Type B pancreatic cell (in vitro differentiated cells): ENCODE measurements around the gene KIF1B. TPM values are rescaled to one million over a fixed set of nuclear protein-coding genes. Genes with fewer than 3 reads are reported as not detected.
A peak's percentile ranks its signal among the peaks of the same experiment; 100 is the strongest.

Experiments used
- DNase-seq: peaks from one replicate; pipeline ENCODE4 v3.0.0; 2021; ENCODE audit warnings: mixed read lengths; ENCODE audit not compliant: unreplicated experiment; ENCODE audit errors: extremely low spot score
- H3K27ac Mint-ChIP-seq: 2 replicates; pipeline ENCODE4 v1.8.0; 2021; ENCODE audit warnings: mild to moderate bottlenecking, mixed read lengths
- H3K27me3 Mint-ChIP-seq: 2 replicates; pipeline ENCODE4 v1.8.0; 2021; ENCODE audit warnings: mixed read lengths
- H3K36me3 Mint-ChIP-seq: 2 replicates; pipeline ENCODE4 v1.8.0; 2021; ENCODE audit warnings: mixed read lengths
- H3K4me1 Mint-ChIP-seq: one replicate; pipeline ENCODE4 v1.8.0; 2021; ENCODE audit warnings: mixed read lengths; ENCODE audit not compliant: unreplicated experiment
- H3K4me3 Mint-ChIP-seq: 2 replicates; pipeline ENCODE4 v1.8.0; 2021; ENCODE audit warnings: mild to moderate bottlenecking, mixed read lengths
- H3K9me3 Mint-ChIP-seq: 2 replicates; pipeline ENCODE4 v1.8.0; 2021; ENCODE audit warnings: mixed read lengths
- CTCF ChIP-seq: fragments of 200-600 bp; sonication (generic); conservative IDR thresholded peaks from 2 replicates; pipeline ENCODE4 v1.5.0; 2021; ENCODE audit warnings: antibody characterized with exemption, mild to moderate bottlenecking
- long read RNA-seq: library from polyadenylated mRNA; unstranded; transcript quantifications from one replicate; pipeline ENCODE4 v2.0.0, GENCODE V29; 2020
- total RNA-seq: library from RNA; stranded (reverse); gene quantifications from 2 replicates; pipeline ENCODE4 v1.2.1, GENCODE V29; 2021; ENCODE audit warnings: low replicate concordance

The KIF1B gene, protein sequence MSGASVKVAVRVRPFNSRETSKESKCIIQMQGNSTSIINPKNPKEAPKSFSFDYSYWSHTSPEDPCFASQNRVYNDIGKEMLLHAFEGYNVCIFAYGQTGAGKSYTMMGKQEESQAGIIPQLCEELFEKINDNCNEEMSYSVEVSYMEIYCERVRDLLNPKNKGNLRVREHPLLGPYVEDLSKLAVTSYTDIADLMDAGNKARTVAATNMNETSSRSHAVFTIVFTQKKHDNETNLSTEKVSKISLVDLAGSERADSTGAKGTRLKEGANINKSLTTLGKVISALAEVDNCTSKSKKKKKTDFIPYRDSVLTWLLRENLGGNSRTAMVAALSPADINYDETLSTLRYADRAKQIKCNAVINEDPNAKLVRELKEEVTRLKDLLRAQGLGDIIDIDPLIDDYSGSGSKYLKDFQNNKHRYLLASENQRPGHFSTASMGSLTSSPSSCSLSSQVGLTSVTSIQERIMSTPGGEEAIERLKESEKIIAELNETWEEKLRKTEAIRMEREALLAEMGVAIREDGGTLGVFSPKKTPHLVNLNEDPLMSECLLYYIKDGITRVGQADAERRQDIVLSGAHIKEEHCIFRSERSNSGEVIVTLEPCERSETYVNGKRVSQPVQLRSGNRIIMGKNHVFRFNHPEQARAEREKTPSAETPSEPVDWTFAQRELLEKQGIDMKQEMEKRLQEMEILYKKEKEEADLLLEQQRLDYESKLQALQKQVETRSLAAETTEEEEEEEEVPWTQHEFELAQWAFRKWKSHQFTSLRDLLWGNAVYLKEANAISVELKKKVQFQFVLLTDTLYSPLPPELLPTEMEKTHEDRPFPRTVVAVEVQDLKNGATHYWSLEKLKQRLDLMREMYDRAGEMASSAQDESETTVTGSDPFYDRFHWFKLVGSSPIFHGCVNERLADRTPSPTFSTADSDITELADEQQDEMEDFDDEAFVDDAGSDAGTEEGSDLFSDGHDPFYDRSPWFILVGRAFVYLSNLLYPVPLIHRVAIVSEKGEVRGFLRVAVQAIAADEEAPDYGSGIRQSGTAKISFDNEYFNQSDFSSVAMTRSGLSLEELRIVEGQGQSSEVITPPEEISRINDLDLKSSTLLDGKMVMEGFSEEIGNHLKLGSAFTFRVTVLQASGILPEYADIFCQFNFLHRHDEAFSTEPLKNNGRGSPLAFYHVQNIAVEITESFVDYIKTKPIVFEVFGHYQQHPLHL (N-terminal part only)
- total RNA-seq: 50.3 and 64.3 TPM in 2 replicates
- long read RNA-seq, full-length matches to known transcripts: 1 of 17 reads
- long read RNA-seq, partial matches to known transcripts: 12 of 17 reads
- long read RNA-seq, other reads (novel, unspliced or antisense): 4 of 17 reads

DNA sequence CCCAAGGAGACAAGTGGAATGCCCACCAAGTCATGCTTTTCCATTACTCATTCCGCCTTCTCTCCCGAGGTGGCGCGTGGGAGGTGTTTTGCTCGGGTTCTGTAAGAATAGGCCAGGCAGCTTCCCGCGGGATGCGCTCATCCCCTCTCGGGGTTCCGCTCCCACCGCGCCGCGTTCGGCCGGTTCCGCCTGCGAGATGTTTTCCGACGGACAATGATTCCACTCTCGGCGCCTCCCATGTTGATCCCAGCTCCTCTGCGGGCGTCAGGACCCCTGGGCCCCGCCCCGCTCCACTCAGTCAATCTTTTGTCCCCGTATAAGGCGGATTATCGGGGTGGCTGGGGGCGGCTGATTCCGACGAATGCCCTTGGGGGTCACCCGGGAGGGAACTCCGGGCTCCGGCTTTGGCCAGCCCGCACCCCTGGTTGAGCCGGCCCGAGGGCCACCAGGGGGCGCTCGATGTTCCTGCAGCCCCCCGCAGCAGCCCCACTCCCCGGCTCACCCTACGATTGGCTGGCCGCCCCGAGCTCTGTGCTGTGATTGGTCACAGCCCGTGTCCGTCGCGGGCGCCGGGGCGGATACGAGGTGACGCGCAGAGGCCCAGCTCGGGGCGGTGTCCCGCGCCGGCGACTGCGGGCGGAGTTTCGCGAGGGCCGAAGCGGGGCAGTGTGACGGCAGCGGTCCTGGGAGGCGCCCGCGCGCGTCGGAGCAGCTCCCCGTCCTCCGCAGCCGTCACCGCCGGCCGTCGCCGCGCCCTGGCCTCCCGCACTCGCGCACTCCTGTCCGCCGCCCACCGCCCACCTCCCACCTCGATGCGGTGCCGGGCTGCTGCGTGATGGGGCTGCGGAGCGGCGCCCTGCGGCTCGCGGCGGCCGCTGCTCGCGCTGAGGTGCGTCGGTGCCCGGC is at the start of gene KIF1B:
TSS of gene KIF1B (plus strand) at position 666 of the 906 bp plus-strand sequence. CDS start 21,759 bp downstream, outside the sequence.
- Mint-ChIP-seq H3K9me3 (no peaks in the 10 kb centered on the region), H3K27ac (peak within 1 kb of the TSS; percentile 98), H3K4me3 (peak within 1 kb of the TSS; percentile 99), H3K4me1 (peaks cover 29% of the 10 kb centered on the region), H3K36me3 (no peaks in the 10 kb centered on the region), H3K27me3 (no peaks in the 10 kb centered on the region)
- DNase-seq: peak; percentile 100
- peak; percentile 100 for TF ChIP-seq CTCF

DNA sequence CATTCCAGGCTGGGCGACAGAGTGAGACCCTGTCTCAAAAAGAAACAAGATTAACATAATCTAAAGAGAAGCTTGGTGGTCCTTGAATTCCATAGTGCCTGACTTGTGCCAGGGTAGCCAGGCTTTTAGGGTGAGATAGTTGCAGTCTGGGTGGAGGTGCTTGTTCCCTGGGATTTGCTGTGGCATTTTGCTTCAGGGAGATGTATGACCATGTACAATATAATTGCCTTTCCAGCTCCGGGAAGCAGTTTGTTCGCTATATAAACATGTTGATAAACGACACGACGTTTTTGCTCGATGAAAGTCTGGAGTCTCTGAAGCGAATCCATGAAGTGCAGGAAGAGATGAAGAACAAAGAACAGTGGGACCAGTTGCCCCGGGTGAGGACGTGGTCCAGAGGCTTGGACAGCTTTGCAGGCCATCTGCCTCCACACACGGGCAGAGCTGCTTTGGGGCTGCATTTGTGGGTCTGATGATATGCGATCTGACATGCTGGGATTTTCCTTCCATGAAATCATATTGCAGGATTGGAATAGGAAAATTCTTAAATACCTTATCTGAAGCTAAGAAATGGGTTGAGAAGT is 49.4 kb upstream of the KIF1B start:
- H3K9me3 Mint-ChIP-seq: no peaks in the 10 kb centered on the region
- no peak overlapping the region for H3K4me3 Mint-ChIP-seq
- DNase-seq: no peak
- TF ChIP-seq CTCF: no peak
- H3K27ac Mint-ChIP-seq: peak overlapping the region; percentile 11
- H3K4me1 Mint-ChIP-seq: peaks cover 7% of the 10 kb centered on the region
- no peaks in the 10 kb centered on the region for H3K27me3 Mint-ChIP-seq
- peaks cover 22% of the 10 kb centered on the region for H3K36me3 Mint-ChIP-seq

- Mint-ChIP-seq H3K27me3 (no peaks in the 10 kb centered on the region), H3K9me3 (no peaks in the 10 kb centered on the region), H3K4me1 (peaks cover 7% of the 10 kb centered on the region), H3K36me3 (peaks cover 22% of the 10 kb centered on the region), H3K4me3 (no peak overlapping the region), H3K27ac (no peak overlapping the region)
- TF ChIP-seq CTCF: no peak
- no peak for DNase-seq
These were observed 48.7 kb upstream of the KIF1B start for GRCh38 chr1:10161541-10162290.

DNA sequence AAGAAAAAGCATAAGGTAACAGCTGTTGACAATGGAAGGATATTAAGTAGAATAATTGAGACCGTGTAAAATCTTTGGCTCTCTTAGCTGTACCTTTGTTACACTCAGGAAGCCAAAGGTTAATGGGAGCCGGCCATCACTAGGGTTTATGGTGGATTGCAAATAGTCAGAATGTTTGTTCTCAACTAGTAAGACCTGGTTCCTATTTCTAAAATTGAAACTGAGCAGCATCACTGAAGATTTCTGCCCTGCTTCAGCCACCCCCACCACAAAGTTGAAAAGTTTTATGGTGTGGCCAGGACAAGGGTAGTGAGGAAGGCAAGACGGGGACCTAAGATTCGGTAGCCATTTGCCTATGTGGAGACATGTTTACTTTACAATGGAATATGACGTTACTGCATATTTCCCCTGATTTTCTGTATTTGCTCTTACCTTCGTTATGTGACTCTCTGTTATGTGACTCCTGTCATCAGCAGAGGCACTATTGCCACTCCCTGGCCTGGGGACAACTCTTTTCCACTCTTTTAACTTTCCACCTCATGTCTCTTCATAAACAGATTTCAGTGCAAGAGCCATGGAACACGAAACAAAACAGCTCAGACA is 41.4 kb upstream of the KIF1B start:
- Mint-ChIP-seq H3K36me3 (peaks cover 36% of the 10 kb centered on the region), H3K4me1 (peaks cover 6% of the 10 kb centered on the region), H3K27ac (peak overlapping the region; percentile 6), H3K27me3 (no peaks in the 10 kb centered on the region), H3K9me3 (no peaks in the 10 kb centered on the region), H3K4me3 (no peak overlapping the region)
- TF ChIP-seq CTCF: no peak
- no peak for DNase-seq
